Activated CD8-positive, alpha-beta memory T cell treated with anti-CD3 and anti-CD28 coated beads, Interleukin-2, amount 50 U/mL, for 4 hours (primary cell): Measurements from ENCODE around the gene PTPRD.

ENCODE experiments used
- DNase-seq: peaks from one replicate; pipeline ENCODE4 v3.0.0-alpha.2; 2020

Gene PTPRD

GRCh38 chr9:10146517-10147331, 466.1 kb downstream of the PTPRD start:
- DNase-seq: no peak

- DNase-seq: no peak
Measured at GRCh38 chr9:10144355-10144754, 468.4 kb downstream of the PTPRD start.

- no peak for DNase-seq
Measured at GRCh38 chr9:10135553-10135952, 477.2 kb downstream of the PTPRD start.

- DNase-seq: no peak
Measured at GRCh38 chr9:10134266-10134665, 478.5 kb downstream of the PTPRD start.

- no peak for DNase-seq
Measured at GRCh38 chr9:10130061-10130675, 482.6 kb downstream of the PTPRD start.

- no peak for DNase-seq
Measured at GRCh38 chr9:10127867-10128266, 484.9 kb downstream of the PTPRD start.

- DNase-seq: no peak
Measured at GRCh38 chr9:10112798-10113197, 500.0 kb downstream of the PTPRD start.

- no peak for DNase-seq
Measured at GRCh38 chr9:10112070-10112469, 500.7 kb downstream of the PTPRD start.

GRCh38 chr9:10108815-10109214, 504.0 kb downstream of the PTPRD start:
- DNase-seq: no peak

GRCh38 chr9:10104774-10105173, 508.0 kb downstream of the PTPRD start:
- DNase-seq: no peak

- DNase-seq: no peak
Measured at GRCh38 chr9:10095208-10095607, 517.6 kb downstream of the PTPRD start.

- DNase-seq: no peak
Measured at GRCh38 chr9:10094563-10094962, 518.2 kb downstream of the PTPRD start.

- no peak for DNase-seq
Measured at GRCh38 chr9:10080012-10080411, 532.8 kb downstream of the PTPRD start.

- no peak for DNase-seq
Measured at GRCh38 chr9:10079284-10079964, 533.4 kb downstream of the PTPRD start.

- no peak for DNase-seq
Measured at GRCh38 chr9:10071579-10071978, 541.2 kb downstream of the PTPRD start.

GRCh38 chr9:10062629-10063395, 550.0 kb downstream of the PTPRD start:
- DNase-seq: no peak

GRCh38 chr9:10059044-10059443, 553.8 kb downstream of the PTPRD start:
- no peak for DNase-seq

GRCh38 chr9:10055886-10056395, 556.9 kb downstream of the PTPRD start:
- DNase-seq: no peak

GRCh38 chr9:10054456-10054855, 558.3 kb downstream of the PTPRD start:
- DNase-seq: no peak

GRCh38 chr9:10052916-10053315, 559.9 kb downstream of the PTPRD start:
- no peak for DNase-seq

- no peak for DNase-seq
Measured at GRCh38 chr9:10052181-10052580, 560.6 kb downstream of the PTPRD start.

- no peak for DNase-seq
Measured at GRCh38 chr9:10050016-10050415, 562.8 kb downstream of the PTPRD start.

GRCh38 chr9:10048994-10049393, 563.8 kb downstream of the PTPRD start:
- DNase-seq: no peak
